ENCODE results near the gene C12orf42. TPM values are rescaled to one million over a fixed set of nuclear protein-coding genes. Genes with fewer than 3 reads are reported as not detected.

Gene C12orf42
- total and polyA plus RNA-seq, 10 of the 15 experiments (the other 5 are each of a cell fraction or from before 2014, with no cell fraction given) = 1.4 to 7.0 (median 2.4) TPM

- Histone ChIP-seq H3K4me1 (ENCODE audit: control insufficient read depth, insufficient read depth, low read length) (no peaks in the 10 kb centered on the region), H3K4me3 (no peak overlapping the region), H3K36me3 (ENCODE audit: control insufficient read depth in 2 of 2, insufficient read depth in 2 of 2, low read length in 1 of 2) (no peaks in the 10 kb centered on the region), H3K27ac (ENCODE audit: control insufficient read depth, insufficient read depth) (no peak overlapping the region), H3K27me3 (replicated peaks in 1 of 2; ENCODE audit: control insufficient read depth in 2 of 2, insufficient read depth in 2 of 2, low read length in 1 of 2) (no peaks in the 10 kb centered on the region), H3K9me3 (replicated peaks; ENCODE audit: control insufficient read depth, insufficient read depth, low read length) (peaks cover 8% of the 10 kb centered on the region; the same call in 2 of the 3 replicates), H3K9ac (ENCODE audit: control insufficient read depth, insufficient read depth, low read length) (no peak overlapping the region), H4K20me1 (ENCODE audit: control insufficient read depth, insufficient read depth) (no peaks in the 10 kb centered on the region), H2AFZ (ENCODE audit: control insufficient read depth, low read depth, low read length) (no peak overlapping the region), H3K79me2 (ENCODE audit: control insufficient read depth, insufficient read depth, low read length) (no peaks in the 10 kb centered on the region), H3K4me2 (ENCODE audit: control insufficient read depth, insufficient read depth) (no peak overlapping the region)
- RAD21 ChIA-PET (ENCODE audit: unreplicated experiment) = no interaction called here
- POLR2A ChIA-PET = no interaction called here
- CTCF ChIA-PET = no interaction called here
- ATAC-seq (no peak), DNase-seq (ENCODE audit: low read depth, low spot score) (no peak), FAIRE-seq (no peak)
- 53% methylated on average over 3 of the region's 3 CpGs for WGBS (ENCODE audit: insufficient coverage, insufficient replicate concordance, low lambda C conversion rate, missing lambda C conversion rate)
- SMC1A ChIA-PET (ENCODE audit: uncharacterized antibody, unreplicated experiment) = interaction anchor here (0.9 to 1.5 kb wide), 3 partner anchors 10 to 306 kb away, joined by 3 to 5 read pairs (median 3); no protein-coding TSS in a partner anchor
- in situ Hi-C loops (cut with MboI) = no loop called here
- intact Hi-C loops (cut with micrococcal nuclease; ENCODE audit: unreplicated experiment) = no loop called here
- no TSS peak for BruUV-seq (replicated peaks)
- no peak for TF ChIP-seq SUPT20H (IDR thresholded peaks at IDR 0.05; ENCODE audit: borderline replicate concordance, control insufficient read depth, low read depth, low read length)
- TF ChIP-seq ZNF622 (IDR thresholded peaks at IDR 0.05) = no peak
These were observed 109.3 kb downstream of the C12orf42 start for GRCh38 chr12:103386451-103386850.

DNA sequence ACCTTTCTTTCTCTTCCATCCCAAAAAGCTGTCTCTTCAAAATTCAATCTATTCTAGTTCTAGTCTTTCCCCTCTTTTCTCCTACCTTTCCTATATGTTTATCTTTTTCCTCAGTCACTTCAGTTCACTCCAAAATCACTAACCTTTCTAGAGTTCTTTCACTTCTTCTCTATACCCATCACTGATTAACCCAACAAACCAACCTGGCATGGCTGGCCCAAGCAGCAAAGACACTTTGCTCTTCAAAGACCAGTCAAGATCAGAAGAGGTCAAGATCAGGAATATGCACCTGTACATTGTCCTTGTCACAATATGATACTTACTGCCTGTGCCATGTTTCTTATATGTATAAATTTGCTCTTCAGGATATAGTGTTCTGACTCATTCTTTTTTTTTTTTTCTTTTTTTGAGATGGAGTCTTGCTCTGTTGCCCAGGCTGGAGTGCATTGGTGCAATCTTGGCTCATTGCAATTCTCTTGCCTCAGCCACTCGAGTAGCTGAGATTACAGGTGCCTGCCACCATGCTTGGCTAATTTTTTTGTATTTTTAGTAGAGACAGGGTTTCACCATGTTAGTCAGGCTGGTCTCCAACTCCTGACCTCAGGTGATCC lies 112.9 kb downstream of the C12orf42 start:
- in situ Hi-C loops (cut with MboI) (no loop called here), intact Hi-C loops (cut with micrococcal nuclease; ENCODE audit: unreplicated experiment) (no loop called here)
- Histone ChIP-seq H3K79me2 (ENCODE audit: control insufficient read depth, insufficient read depth, low read length) (no peaks in the 10 kb centered on the region), H4K20me1 (ENCODE audit: control insufficient read depth, insufficient read depth) (no peaks in the 10 kb centered on the region), H3K4me1 (ENCODE audit: control insufficient read depth, insufficient read depth, low read length) (no peaks in the 10 kb centered on the region), H3K27ac (ENCODE audit: control insufficient read depth, insufficient read depth) (no peak overlapping the region), H3K27me3 (replicated peaks in 1 of 2; ENCODE audit: control insufficient read depth in 2 of 2, insufficient read depth in 2 of 2, low read length in 1 of 2) (no peaks in the 10 kb centered on the region), H3K4me3 (no peak overlapping the region), H3K4me2 (ENCODE audit: control insufficient read depth, insufficient read depth) (no peak overlapping the region), H3K9me3 (replicated peaks; ENCODE audit: control insufficient read depth, insufficient read depth, low read length) (no peaks in the 10 kb centered on the region), H2AFZ (ENCODE audit: control insufficient read depth, low read depth, low read length) (no peak overlapping the region), H3K9ac (ENCODE audit: control insufficient read depth, insufficient read depth, low read length) (no peak overlapping the region), H3K36me3 (ENCODE audit: control insufficient read depth in 2 of 2, insufficient read depth in 2 of 2, low read length in 1 of 2) (no peaks in the 10 kb centered on the region)
- TF ChIP-seq, protein P1, sequence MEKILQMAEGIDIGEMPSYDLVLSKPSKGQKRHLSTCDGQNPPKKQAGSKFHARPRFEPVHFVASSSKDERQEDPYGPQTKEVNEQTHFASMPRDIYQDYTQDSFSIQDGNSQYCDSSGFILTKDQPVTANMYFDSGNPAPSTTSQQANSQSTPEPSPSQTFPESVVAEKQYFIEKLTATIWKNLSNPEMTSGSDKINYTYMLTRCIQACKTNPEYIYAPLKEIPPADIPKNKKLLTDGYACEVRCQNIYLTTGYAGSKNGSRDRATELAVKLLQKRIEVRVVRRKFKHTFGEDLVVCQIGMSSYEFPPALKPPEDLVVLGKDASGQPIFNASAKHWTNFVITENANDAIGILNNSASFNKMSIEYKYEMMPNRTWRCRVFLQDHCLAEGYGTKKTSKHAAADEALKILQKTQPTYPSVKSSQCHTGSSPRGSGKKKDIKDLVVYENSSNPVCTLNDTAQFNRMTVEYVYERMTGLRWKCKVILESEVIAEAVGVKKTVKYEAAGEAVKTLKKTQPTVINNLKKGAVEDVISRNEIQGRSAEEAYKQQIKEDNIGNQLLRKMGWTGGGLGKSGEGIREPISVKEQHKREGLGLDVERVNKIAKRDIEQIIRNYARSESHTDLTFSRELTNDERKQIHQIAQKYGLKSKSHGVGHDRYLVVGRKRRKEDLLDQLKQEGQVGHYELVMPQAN (conservative IDR thresholded peaks at IDR 0.05) = no peak
- TF ChIP-seq POU2F2 (IDR thresholded peaks at IDR 0.05; ENCODE audit: borderline replicate concordance, low read depth, low read length) = no peak
- no peak for TF ChIP-seq SP1 (IDR thresholded peaks at IDR 0.05; ENCODE audit: low read depth, low read length)
- no peak for TF ChIP-seq PAX8 (IDR thresholded peaks at IDR 0.05)
- no peak for TF ChIP-seq RB1 (IDR thresholded peaks at IDR 0.05; ENCODE audit: borderline replicate concordance)
- no peak for TF ChIP-seq MTA3 (IDR thresholded peaks at IDR 0.05; ENCODE audit: borderline replicate concordance, low read length)
- ATAC-seq (no peak), FAIRE-seq (no peak), DNase-seq (ENCODE audit: low read depth, low spot score) (no peak)
- CTCF ChIA-PET = interaction anchor here (0.6 to 0.8 kb wide), 2 partner anchors 22 to 1905 kb away, joined by 3 to 4 read pairs; no protein-coding TSS in a partner anchor
- RAD21 ChIA-PET (ENCODE audit: unreplicated experiment) = no interaction called here
- SMC1A ChIA-PET (ENCODE audit: uncharacterized antibody, unreplicated experiment) = interaction anchor here (0.6 to 0.9 kb wide), 3 partner anchors 9 to 124 kb away, joined by 3 to 4 read pairs (median 3); no protein-coding TSS in a partner anchor
- WGBS (ENCODE audit: insufficient coverage, insufficient replicate concordance, low lambda C conversion rate, missing lambda C conversion rate) = 0% methylated on average over 1 of the region's 1 CpG
- POLR2A ChIA-PET = no interaction called here
- no TSS peak for BruUV-seq (replicated peaks)

Data from GM12878 (cell line).